Measurements from ENCODE around the gene ITGA11. TPM values are rescaled to one million over a fixed set of nuclear protein-coding genes. Genes with fewer than 3 reads are reported as not detected.

Gene ITGA11
- total and polyA plus RNA-seq, 2 of the 4 experiments (the other 2 are of a cell fraction), result 4.1 to 6.6 TPM

DNA sequence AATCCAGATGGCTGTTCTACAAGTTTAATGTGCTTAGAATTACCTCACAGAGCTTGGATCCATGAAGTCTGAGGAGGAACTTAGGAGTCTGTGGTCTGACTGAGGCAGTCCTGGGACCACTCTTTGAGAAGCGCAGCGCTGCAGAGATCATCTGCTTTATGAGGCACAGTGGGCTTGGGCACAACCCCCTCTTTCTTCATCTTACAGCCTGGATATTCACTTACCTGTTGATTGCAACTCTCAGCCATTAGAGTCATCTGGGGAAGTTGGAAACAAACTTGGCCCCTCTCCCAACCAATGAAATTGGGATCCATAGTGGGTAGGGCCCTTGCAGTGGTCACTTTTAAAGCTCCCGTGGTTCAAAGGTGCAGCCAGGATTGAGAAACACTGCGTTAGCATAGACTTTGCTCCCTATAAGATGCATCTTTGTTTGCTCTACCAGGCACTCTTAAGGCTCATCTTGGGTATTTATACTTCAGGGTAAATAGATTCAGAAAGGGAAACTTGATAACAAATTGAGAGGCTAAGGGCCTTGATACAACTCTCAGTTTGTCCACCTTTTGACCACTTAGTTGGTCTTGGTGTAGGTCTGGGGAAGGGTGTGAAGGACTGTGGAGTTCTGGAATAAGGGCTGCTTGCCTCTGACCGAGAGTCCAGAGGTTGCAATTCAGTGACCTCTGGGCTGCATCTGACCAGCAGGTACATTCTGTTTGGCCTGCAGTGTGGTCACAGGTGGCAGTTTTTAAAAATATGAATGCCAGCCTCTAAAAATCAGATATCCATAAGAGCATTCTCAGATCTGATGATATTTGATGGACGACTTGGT, 131.6 kb downstream of the ITGA11 start:
- no peak overlapping the region for H3K56ac ChIP-seq (ENCODE audit: extremely low read depth, insufficient read depth, low read length)
- H3K9me3 ChIP-seq (ENCODE audit: control insufficient read depth, insufficient read depth, low read length), result no peaks in the 10 kb centered on the region
- DNase-seq (no peak), ATAC-seq (ENCODE audit: low read depth) (no peak)
- dilution Hi-C loops (cut with HindIII; ENCODE audit: low sequenced_read_pairs, unreplicated experiment) (no loop called here), intact Hi-C loops (cut with micrococcal nuclease) (loop anchor here (10.0 kb wide), 1 partner anchor 514 kb away; no protein-coding TSS in a partner anchor), in situ Hi-C loops (cut with MboI; ENCODE audit: low sequenced_read_pairs) (loop anchor here (5.0 to 10.0 kb wide), 2 partner anchors 252 to 574 kb away; no protein-coding TSS in a partner anchor)
- H2BK120ac ChIP-seq (ENCODE audit: low read depth, low read length), result no peak overlapping the region
- H3K18ac ChIP-seq (ENCODE audit: low read depth, low read length), result no peak overlapping the region
- no peak overlapping the region for H2AK9ac ChIP-seq (replicated peaks; ENCODE audit: low read depth, low read length, poor library complexity)
- H4K91ac ChIP-seq (ENCODE audit: insufficient read depth, low read depth, low read length), result no peak overlapping the region
- no peak overlapping the region for H3K23ac ChIP-seq (ENCODE audit: low read depth, low read length)
- no peak overlapping the region for H3K9ac ChIP-seq (ENCODE audit: low read depth, low read length)
- no peak overlapping the region for H3K4me2 ChIP-seq (ENCODE audit: low read depth, low read length)
- H2BK5ac ChIP-seq (ENCODE audit: low read depth, low read length, poor library complexity, severe bottlenecking), result no peak overlapping the region
- no peak overlapping the region for H3K27ac ChIP-seq (ENCODE audit: insufficient read depth, low read length)
- no peak overlapping the region for H2BK20ac ChIP-seq (ENCODE audit: low read depth, low read length)
- peaks cover 5% of the 10 kb centered on the region for H3K4me1 ChIP-seq (ENCODE audit: control insufficient read depth, insufficient read depth, low read length)
- ChIA-PET POLR2A (ENCODE audit: unreplicated experiment) (interaction anchor here (0.6 kb wide), 1 partner anchor 69 kb away, joined by 5 read pairs; no protein-coding TSS in a partner anchor), CTCF (no interaction called here)
- H3K4me3 ChIP-seq (ENCODE audit: insufficient read depth, low read depth, low read length), result no peak overlapping the region
- no peak overlapping the region for H4K5ac ChIP-seq (ENCODE audit: low read depth, low read length)
- H3K79me1 ChIP-seq (ENCODE audit: low read depth in 1 of 2, low read length in 2 of 2), result peaks cover 12 to 20% of the 10 kb centered on the region in 2 experiments
- H2AFZ ChIP-seq (replicated peaks; ENCODE audit: low read length, poor library complexity), result no peak overlapping the region
- no peak overlapping the region for H3K4ac ChIP-seq (ENCODE audit: low read depth, low read length)
- no peak overlapping the region for H2AK5ac ChIP-seq (ENCODE audit: low read depth, low read length)
- H3K14ac ChIP-seq (replicated peaks; ENCODE audit: low read depth, low read length), result no peak overlapping the region
- peaks cover 13% of the 10 kb centered on the region for H3K36me3 ChIP-seq (ENCODE audit: control insufficient read depth, insufficient read depth, low read length)
- no TSS peak for BruUV-seq (replicated peaks)
- H4K8ac ChIP-seq (ENCODE audit: low read depth in 2 of 2, low read length in 2 of 2), result no peak overlapping the region
- WGBS, 2 experiments (ENCODE audit: extremely low coverage in 2 of 2, insufficient read length in 1 of 2), result no CpG with 5 or more reads among the region's 6 CpGs
- H3K27me3 ChIP-seq (ENCODE audit: control insufficient read depth, insufficient read depth, low read length), result no peaks in the 10 kb centered on the region
- peaks cover under 1% of the 10 kb centered on the region; the same call in 1 of the 2 replicates for H4K20me1 ChIP-seq (ENCODE audit: insufficient read depth, low read length)
- H3K9me1 ChIP-seq (ENCODE audit: insufficient read depth, low read length), result peaks cover 5% of the 10 kb centered on the region; the same call in 1 of the 2 replicates
- H2BK15ac ChIP-seq (ENCODE audit: low read depth, low read length), result no peak overlapping the region
- no peak for TF ChIP-seq CEBPB (IDR thresholded peaks at IDR 0.05; ENCODE audit: low read depth, low read length)
- no peak for TF ChIP-seq MAFK (IDR thresholded peaks at IDR 0.05; ENCODE audit: low read depth, low read length)
- TF ChIP-seq, protein P1, sequence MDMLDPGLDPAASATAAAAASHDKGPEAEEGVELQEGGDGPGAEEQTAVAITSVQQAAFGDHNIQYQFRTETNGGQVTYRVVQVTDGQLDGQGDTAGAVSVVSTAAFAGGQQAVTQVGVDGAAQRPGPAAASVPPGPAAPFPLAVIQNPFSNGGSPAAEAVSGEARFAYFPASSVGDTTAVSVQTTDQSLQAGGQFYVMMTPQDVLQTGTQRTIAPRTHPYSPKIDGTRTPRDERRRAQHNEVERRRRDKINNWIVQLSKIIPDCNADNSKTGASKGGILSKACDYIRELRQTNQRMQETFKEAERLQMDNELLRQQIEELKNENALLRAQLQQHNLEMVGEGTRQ (IDR thresholded peaks at IDR 0.05; ENCODE audit: low read depth, low read length), result no peak
- TF ChIP-seq ELK1 (IDR thresholded peaks at IDR 0.05; ENCODE audit: borderline replicate concordance, low read depth, low read length), result no peak
- TF ChIP-seq BHLHE40 (IDR thresholded peaks at IDR 0.05; ENCODE audit: low read depth, low read length), result no peak
- no peak for TF ChIP-seq RFX5 (IDR thresholded peaks at IDR 0.05; ENCODE audit: low read depth, low read length)
- TF ChIP-seq POLR2A (IDR thresholded peaks at IDR 0.05; ENCODE audit: low read depth, low read length), result no peak
- no peak for TF ChIP-seq FOS (IDR thresholded peaks at IDR 0.05; ENCODE audit: low read depth, low read length)
- TF ChIP-seq RAD21 (IDR thresholded peaks at IDR 0.05; ENCODE audit: low read length), result no peak
- TF ChIP-seq SMC3 (IDR thresholded peaks at IDR 0.05; ENCODE audit: low read depth, low read length), result no peak
- no peak for TF ChIP-seq MXI1 (IDR thresholded peaks at IDR 0.05; ENCODE audit: borderline replicate concordance, low read depth, low read length)
- TF ChIP-seq CHD1 (IDR thresholded peaks at IDR 0.05; ENCODE audit: low read depth, low read length), result no peak
- no peak for TF ChIP-seq CTCF (conservative IDR thresholded peaks at IDR 0.05; ENCODE audit: low read depth, low read length)
- TF ChIP-seq RCOR1 (IDR thresholded peaks at IDR 0.05; ENCODE audit: insufficient replicate concordance, low read length), result no peak
- no peak for TF ChIP-seq NFE2L2 (IDR thresholded peaks at IDR 0.05; ENCODE audit: low read depth, low read length)

Measured in IMR-90 (cell line).